Transverse colon (tissue), 4 donors: ENCODE measurements around the gene POU3F3. TPM values are rescaled to one million over a fixed set of nuclear protein-coding genes. Genes with fewer than 3 reads are reported as not detected.

Source experiments
- DNase-seq: peaks from one replicate; pipeline ENCODE4 v3.0.0-alpha.2; 2019
- H3K27ac ChIP-seq, 4 donors: fragments of 200-600 bp; sonication (generic); 2 replicates each; pipeline ENCODE4 v1.5.1; 2016 to 2018; ENCODE audit warnings: inconsistent platforms in 4 of 4
- H3K27me3 ChIP-seq: fragments of 200-600 bp; sonication (generic); 2 replicates; pipeline ENCODE4 v1.5.1; 2017; ENCODE audit warnings: inconsistent platforms
- H3K36me3 ChIP-seq, 4 donors: fragments of 200-600 bp; sonication (generic); 2 replicates each; pipeline ENCODE4 v1.5.1; 2017 to 2019; ENCODE audit warnings: inconsistent platforms in 4 of 4
- H3K4me1 ChIP-seq, 4 donors: fragments of 200-600 bp; sonication (generic); 2 replicates each; pipeline ENCODE4 v1.5.1; 2017 to 2020; ENCODE audit warnings: inconsistent platforms in 4 of 4
- H3K4me3 ChIP-seq, 4 donors: fragments of 200-600 bp; sonication (generic); 1 replicate in 1 of 4; 2 replicates in 3 of 4; pipeline versions ENCODE4 v1.5.1 to v1.6.1; 2017 to 2019; ENCODE audit warnings: inconsistent platforms in 4 of 4
- H3K9me3 ChIP-seq, 2 donors: fragments of 200-600 bp; sonication (generic); 2 replicates each; pipeline ENCODE4 v1.5.1; 2017 to 2019; ENCODE audit warnings: inconsistent platforms in 2 of 2
- EP300 ChIP-seq: sonication (generic); formaldehyde crosslinking; IDR thresholded peaks from one replicate; pipeline ENCODE4 v1.6.1; 2017; ENCODE audit warnings: antibody characterized with exemption, low read depth
- POLR2A ChIP-seq: fragments of 450-650 bp; IDR thresholded peaks from one replicate; pipeline ENCODE4 v1.6.1; 2016; ENCODE audit warnings: antibody characterized with exemption, mild to moderate bottlenecking, moderate library complexity
- POLR2AphosphoS5 ChIP-seq, 3 donors: sonication (generic); formaldehyde crosslinking; IDR thresholded peaks; one replicate each; pipeline ENCODE4 v1.6.1; 2016; ENCODE audit warnings: antibody characterized with exemption in 3 of 3
- WGBS, 2 donors: methylation state at CpG; one replicate each; pipeline ENCODE4 v1.1.5; 2018; ENCODE audit warnings: low coverage in 1 of 2; 5-methylcytosine and 5-hydroxymethylcytosine counted together
- in situ Hi-C, 4 donors: fragments of 200-750 bp; cut with MboI; loops; one replicate each; pipeline versions ENCODE4 v1.15.0 to v1.15.1; 2017; ENCODE audit warnings: low sequenced_read_pairs in 3 of 4, low pct_ligation_motif_present in 1 of 4, low pct_unique_long_range_greater_than_20kb in 1 of 4
- intact Hi-C: fragments of 100-400 bp; cut with DNase I; formaldehyde crosslinking; loops from one replicate; pipeline ENCODE4 v1.15.1; 2023; ENCODE audit warnings: low total_unique reads
- total RNA-seq, 4 donors: library from RNA; depleted of rRNA; stranded (reverse); fragments of >200 nt; gene quantifications; one replicate each; pipeline ENCODE4 v1.1.0, GENCODE V29; 2016
- TF ChIP-seq, protein P1 (sequence below), 5 experiments: fragments of 200-600 bp in 3 of 5; fragments of 450-650 bp in 2 of 5; sonication (generic) in 3 of 5; IDR thresholded peaks; 1 replicate in 2 of 5; 2 replicates in 3 of 5; pipeline ENCODE4 v1.5.1; 2016 to 2017; ENCODE audit warnings: antibody characterized with exemption in 5 of 5, inconsistent platforms in 3 of 5, mild to moderate bottlenecking in 2 of 5, moderate library complexity in 1 of 5

POU3F3 gene
- total RNA-seq, 4 donors from 2014 or later, result 0.14 to 0.32 TPM; not detected in 2

- no peak overlapping the region for H3K4me3 ChIP-seq
- in situ Hi-C loops, result no loop called here
- peaks cover 75% of the 10 kb centered on the region for H3K27me3 ChIP-seq
- intact Hi-C loops, result no loop called here
- no peaks in the 10 kb centered on the region for H3K9me3 ChIP-seq
- no peak for DNase-seq
- peaks cover 10 to 17% (median 13%) of the 10 kb centered on the region in 4 donors for H3K4me1 ChIP-seq
- 78 to 80% methylated on average over 1 to 6 of the region's 6 CpGs for WGBS, 2 donors
- no peak overlapping the region for H3K27ac ChIP-seq
- H3K36me3 ChIP-seq, result no peaks in the 10 kb centered on the region
- no peak for TF ChIP-seq POLR2A
- TF ChIP-seq EP300, result no peak
- TF ChIP-seq POLR2AphosphoS5 (IDR thresholded peaks at IDR 0.05), result no peak
- TF ChIP-seq, protein P1, sequence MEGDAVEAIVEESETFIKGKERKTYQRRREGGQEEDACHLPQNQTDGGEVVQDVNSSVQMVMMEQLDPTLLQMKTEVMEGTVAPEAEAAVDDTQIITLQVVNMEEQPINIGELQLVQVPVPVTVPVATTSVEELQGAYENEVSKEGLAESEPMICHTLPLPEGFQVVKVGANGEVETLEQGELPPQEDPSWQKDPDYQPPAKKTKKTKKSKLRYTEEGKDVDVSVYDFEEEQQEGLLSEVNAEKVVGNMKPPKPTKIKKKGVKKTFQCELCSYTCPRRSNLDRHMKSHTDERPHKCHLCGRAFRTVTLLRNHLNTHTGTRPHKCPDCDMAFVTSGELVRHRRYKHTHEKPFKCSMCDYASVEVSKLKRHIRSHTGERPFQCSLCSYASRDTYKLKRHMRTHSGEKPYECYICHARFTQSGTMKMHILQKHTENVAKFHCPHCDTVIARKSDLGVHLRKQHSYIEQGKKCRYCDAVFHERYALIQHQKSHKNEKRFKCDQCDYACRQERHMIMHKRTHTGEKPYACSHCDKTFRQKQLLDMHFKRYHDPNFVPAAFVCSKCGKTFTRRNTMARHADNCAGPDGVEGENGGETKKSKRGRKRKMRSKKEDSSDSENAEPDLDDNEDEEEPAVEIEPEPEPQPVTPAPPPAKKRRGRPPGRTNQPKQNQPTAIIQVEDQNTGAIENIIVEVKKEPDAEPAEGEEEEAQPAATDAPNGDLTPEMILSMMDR (IDR thresholded peaks at IDR 0.05), result no peak
These were observed 20.3 kb downstream of the POU3F3 start for GRCh38 chr2:104874230-104874629.

- Histone ChIP-seq H3K4me1 (peaks cover 10 to 17% (median 13%) of the 10 kb centered on the region in 4 donors), H3K27me3 (peaks cover 75% of the 10 kb centered on the region), H3K4me3 (no peak overlapping the region), H3K27ac (no peak overlapping the region), H3K36me3 (no peaks in the 10 kb centered on the region), H3K9me3 (no peaks in the 10 kb centered on the region)
- WGBS, 2 donors, result 67 to 75% methylated on average over 1 of the region's 1 CpG
- intact Hi-C loops, result no loop called here
- no peak for DNase-seq
- TF ChIP-seq, protein P1 (IDR thresholded peaks at IDR 0.05), result no peak
- in situ Hi-C loops, result no loop called here
These were observed 21.3 kb downstream of the POU3F3 start for GRCh38 chr2:104875262-104875661.

DNA sequence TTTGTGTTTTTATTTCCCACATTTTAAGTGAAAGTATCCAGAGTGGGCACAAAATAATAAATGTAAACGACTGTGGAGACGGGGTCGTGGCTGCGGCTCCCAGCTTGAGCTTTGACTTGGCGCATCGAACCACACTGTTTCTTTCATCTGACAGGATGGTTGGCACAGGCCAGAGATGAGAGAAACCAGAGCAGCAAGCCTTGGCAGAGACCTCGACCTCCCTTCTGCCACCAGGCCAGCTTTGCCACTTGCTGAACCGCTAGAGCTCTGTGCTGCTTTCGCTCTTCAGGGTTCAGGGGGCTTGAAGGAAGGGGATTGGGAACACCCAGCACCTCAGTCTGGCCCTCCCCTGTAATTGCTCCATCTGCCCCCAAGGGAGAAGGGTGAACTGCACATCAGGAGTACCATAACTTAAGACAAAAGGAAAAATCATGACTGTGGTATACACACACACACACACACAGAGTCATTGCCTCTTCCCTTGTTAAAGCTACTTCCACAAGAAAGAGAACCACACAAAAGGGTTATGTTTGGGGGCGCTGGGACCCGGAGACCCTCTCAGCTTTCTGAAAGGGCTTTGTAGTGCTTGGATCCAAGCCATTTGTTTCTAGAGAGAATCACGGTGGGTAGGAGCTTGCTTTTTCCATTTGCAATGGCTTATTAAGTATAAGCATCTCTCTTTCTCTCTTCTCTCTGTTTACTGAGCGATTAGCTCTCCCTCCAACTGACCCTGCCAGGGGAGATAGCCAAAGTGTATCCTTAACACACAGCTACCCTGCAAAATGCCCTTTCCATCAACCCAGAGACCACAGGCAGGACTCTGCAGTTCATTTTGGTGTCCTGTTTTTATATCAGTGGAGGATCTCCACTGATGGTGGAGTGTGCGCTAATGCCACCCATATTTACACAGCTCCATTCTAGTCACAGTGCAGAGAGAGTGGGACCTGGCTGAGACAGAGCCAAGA, 23.0 kb downstream of the POU3F3 start:
- H3K4me1 ChIP-seq, result peaks cover 10 to 14% (median 13%) of the 10 kb centered on the region in 4 donors
- H3K9me3 ChIP-seq, result no peaks in the 10 kb centered on the region
- peak overlapping the region in 2 of 4 donors; percentile 5 to 8 for H3K27ac ChIP-seq
- H3K4me3 ChIP-seq, result no peak overlapping the region
- TF ChIP-seq POLR2AphosphoS5 (IDR thresholded peaks at IDR 0.05) (peak; percentile 14 to 63 (median 29)), EP300 (no peak)
- TF ChIP-seq, protein P1 (IDR thresholded peaks at IDR 0.05), result no peak
- H3K36me3 ChIP-seq, result no peaks in the 10 kb centered on the region
- in situ Hi-C loops, result no loop called here
- peaks cover 73% of the 10 kb centered on the region for H3K27me3 ChIP-seq
- intact Hi-C loops, result no loop called here
- WGBS, 2 donors, result 70 to 78% methylated on average over 7 to 14 of the region's 14 CpGs
- DNase-seq, result no peak

GRCh38 chr2:104878863-104879512, 25.1 kb downstream of the POU3F3 start:
- Histone ChIP-seq H3K36me3 (no peaks in the 10 kb centered on the region), H3K4me3 (no peak overlapping the region), H3K27me3 (peaks cover 71% of the 10 kb centered on the region), H3K9me3 (no peaks in the 10 kb centered on the region), H3K4me1 (no peaks in the 10 kb centered on the region), H3K27ac (no peak overlapping the region)
- whole genome bisulfite sequencing, 2 donors, result 93% methylated on average over 2 to 11 of the region's 11 CpGs
- no peak for TF ChIP-seq POLR2AphosphoS5 (IDR thresholded peaks at IDR 0.05)
- TF ChIP-seq, protein P1 (IDR thresholded peaks at IDR 0.05), result no peak
- no peak for TF ChIP-seq EP300
- no peak for TF ChIP-seq POLR2A
- DNase-seq, result no peak
- in situ Hi-C loops, result no loop called here
- intact Hi-C loops, result no loop called here
